ENCODE data around the gene C20orf96.
"Not testable (repeated sequence)": the region's sequence is repeated elsewhere in the genome, so short reads cannot be mapped to it uniquely, and the experiment has no call there.

Gene C20orf96

GRCh38 chr20:290084-290831 is at the start of gene C20orf96:
Gene C20orf96 (minus strand): TSS chr20:290750. CDS start chr20:290610, 140 bp downstream.
- Mint-ChIP-seq H3K4me3 (no peak within 1 kb of the TSS), H3K36me3 (no peaks in the 10 kb centered on the region), H3K27me3 (no peaks in the 10 kb centered on the region), H3K27ac (peak within 1 kb of the TSS; percentile 72), H3K9me3 (ENCODE audit: low read depth) (no peaks in the 10 kb centered on the region), H3K4me1 (ENCODE audit: low read depth) (peaks cover 7% of the 10 kb centered on the region)

GRCh38 chr20:336040-336439 is 45.5 kb upstream of the C20orf96 start:
- not testable (repeated sequence) for H3K4me1 Mint-ChIP-seq (ENCODE audit: low read depth); H3K27ac Mint-ChIP-seq; H3K36me3 Mint-ChIP-seq; H3K9me3 Mint-ChIP-seq (ENCODE audit: low read depth); H3K4me3 Mint-ChIP-seq; H3K27me3 Mint-ChIP-seq

GRCh38 chr20:334578-334977 is 44.0 kb upstream of the C20orf96 start:
- H3K36me3 Mint-ChIP-seq = no peaks in the 10 kb centered on the region
- H3K4me1 Mint-ChIP-seq (ENCODE audit: low read depth) = peaks cover 9% of the 10 kb centered on the region
- H3K9me3 Mint-ChIP-seq (ENCODE audit: low read depth) = no peaks in the 10 kb centered on the region
- H3K4me3 Mint-ChIP-seq = no peak overlapping the region
- H3K27me3 Mint-ChIP-seq = no peaks in the 10 kb centered on the region
- no peak overlapping the region for H3K27ac Mint-ChIP-seq

GRCh38 chr20:330233-331149 is 39.9 kb upstream of the C20orf96 start:
- Mint-ChIP-seq H3K9me3 (ENCODE audit: low read depth) (no peaks in the 10 kb centered on the region), H3K4me1 (ENCODE audit: low read depth) (peaks cover 22% of the 10 kb centered on the region), H3K4me3 (peak overlapping the region; percentile 47), H3K36me3 (no peaks in the 10 kb centered on the region), H3K27me3 (no peaks in the 10 kb centered on the region), H3K27ac (no peak overlapping the region)

GRCh38 chr20:329851-330232 is 39.3 kb upstream of the C20orf96 start:
- H3K36me3 Mint-ChIP-seq = no peaks in the 10 kb centered on the region
- no peaks in the 10 kb centered on the region for H3K9me3 Mint-ChIP-seq (ENCODE audit: low read depth)
- peak overlapping the region; percentile 47 for H3K4me3 Mint-ChIP-seq
- no peaks in the 10 kb centered on the region for H3K27me3 Mint-ChIP-seq
- H3K27ac Mint-ChIP-seq = no peak overlapping the region
- H3K4me1 Mint-ChIP-seq (ENCODE audit: low read depth) = peaks cover 24% of the 10 kb centered on the region

- H3K27me3 Mint-ChIP-seq = no peaks in the 10 kb centered on the region
- no peaks in the 10 kb centered on the region for H3K36me3 Mint-ChIP-seq
- H3K4me3 Mint-ChIP-seq = peak overlapping the region; percentile 79
- peaks cover 25% of the 10 kb centered on the region for H3K4me1 Mint-ChIP-seq (ENCODE audit: low read depth)
- no peaks in the 10 kb centered on the region for H3K9me3 Mint-ChIP-seq (ENCODE audit: low read depth)
- peak overlapping the region; percentile 88 for H3K27ac Mint-ChIP-seq
Measured at GRCh38 chr20:328975-329695, 38.6 kb upstream of the C20orf96 start.

- H3K36me3 Mint-ChIP-seq = no peaks in the 10 kb centered on the region
- peak overlapping the region; percentile 88 for H3K27ac Mint-ChIP-seq
- H3K4me3 Mint-ChIP-seq = peak overlapping the region; percentile 79
- H3K9me3 Mint-ChIP-seq (ENCODE audit: low read depth) = no peaks in the 10 kb centered on the region
- peaks cover 32% of the 10 kb centered on the region for H3K4me1 Mint-ChIP-seq (ENCODE audit: low read depth)
- no peaks in the 10 kb centered on the region for H3K27me3 Mint-ChIP-seq
Measured at GRCh38 chr20:328027-328974, 37.8 kb upstream of the C20orf96 start.

GRCh38 chr20:327186-328026 is 36.9 kb upstream of the C20orf96 start:
- Mint-ChIP-seq H3K27ac (peak overlapping the region; percentile 28), H3K36me3 (no peaks in the 10 kb centered on the region), H3K27me3 (no peaks in the 10 kb centered on the region), H3K4me3 (peak overlapping the region; percentile 79), H3K4me1 (ENCODE audit: low read depth) (peaks cover 32% of the 10 kb centered on the region), H3K9me3 (ENCODE audit: low read depth) (no peaks in the 10 kb centered on the region)

GRCh38 chr20:326645-327185 is 36.2 kb upstream of the C20orf96 start:
- Mint-ChIP-seq H3K27me3 (no peaks in the 10 kb centered on the region), H3K27ac (no peak overlapping the region), H3K4me1 (ENCODE audit: low read depth) (peaks cover 32% of the 10 kb centered on the region), H3K36me3 (no peaks in the 10 kb centered on the region), H3K9me3 (ENCODE audit: low read depth) (no peaks in the 10 kb centered on the region), H3K4me3 (peak overlapping the region; percentile 79)

- Mint-ChIP-seq H3K27me3 (no peaks in the 10 kb centered on the region), H3K9me3 (ENCODE audit: low read depth) (no peaks in the 10 kb centered on the region), H3K27ac (peak overlapping the region; percentile 66), H3K4me3 (peak overlapping the region; percentile 84), H3K36me3 (peaks cover 3% of the 10 kb centered on the region), H3K4me1 (ENCODE audit: low read depth) (peaks cover 32% of the 10 kb centered on the region)
Measured at GRCh38 chr20:325889-326644, 35.5 kb upstream of the C20orf96 start.

GRCh38 chr20:325045-325888 is 34.7 kb upstream of the C20orf96 start, which contains the start of gene SOX12:
Gene SOX12 (plus strand): TSS chr20:325552. CDS start chr20:325925, 373 bp downstream.
- Mint-ChIP-seq H3K27ac (peak within 1 kb of the TSS; percentile 94), H3K4me3 (peak within 1 kb of the TSS; percentile 91), H3K4me1 (ENCODE audit: low read depth) (peaks cover 27% of the 10 kb centered on the region), H3K27me3 (no peaks in the 10 kb centered on the region), H3K36me3 (peaks cover 3% of the 10 kb centered on the region), H3K9me3 (ENCODE audit: low read depth) (no peaks in the 10 kb centered on the region)

All from activated naive CD8-positive, alpha-beta T cell (primary cell).